Nephron (organoid): ENCODE measurements around the gene GPHA2.

Experiments used
- H3K27ac Mint-ChIP-seq, 3 experiments: 2 replicates each; pipeline ENCODE4 v1.8.0; 2020; ENCODE audit warnings: mixed read lengths in 3 of 3, mild to moderate bottlenecking in 2 of 3, moderate library complexity in 1 of 3
- H3K27me3 Mint-ChIP-seq: 2 replicates; pipeline ENCODE4 v1.8.0; 2021; ENCODE audit warnings: low read depth, mild to moderate bottlenecking, moderate library complexity, mixed read lengths
- H3K36me3 Mint-ChIP-seq: 2 replicates; pipeline ENCODE4 v1.8.0; 2020; ENCODE audit warnings: low read depth, mixed read lengths
- H3K4me1 Mint-ChIP-seq: 2 replicates; pipeline ENCODE4 v1.8.0; 2020; ENCODE audit warnings: mixed read lengths
- H3K4me3 Mint-ChIP-seq, 3 experiments: 2 replicates each; pipeline ENCODE4 v1.8.0; 2020; ENCODE audit warnings: mild to moderate bottlenecking in 3 of 3, mixed read lengths in 3 of 3, moderate library complexity in 2 of 3
- H3K9me3 Mint-ChIP-seq: 2 replicates; pipeline ENCODE4 v1.8.0; 2020; ENCODE audit warnings: mixed read lengths
- CTCF ChIP-seq, 3 experiments: fragments of 200-600 bp; sonication (generic); IDR thresholded peaks; one replicate each; pipeline ENCODE4 v1.5.0; 2021; ENCODE audit warnings: antibody characterized with exemption in 3 of 3; ENCODE audit not compliant: unreplicated experiment in 3 of 3

GPHA2 gene

DNA sequence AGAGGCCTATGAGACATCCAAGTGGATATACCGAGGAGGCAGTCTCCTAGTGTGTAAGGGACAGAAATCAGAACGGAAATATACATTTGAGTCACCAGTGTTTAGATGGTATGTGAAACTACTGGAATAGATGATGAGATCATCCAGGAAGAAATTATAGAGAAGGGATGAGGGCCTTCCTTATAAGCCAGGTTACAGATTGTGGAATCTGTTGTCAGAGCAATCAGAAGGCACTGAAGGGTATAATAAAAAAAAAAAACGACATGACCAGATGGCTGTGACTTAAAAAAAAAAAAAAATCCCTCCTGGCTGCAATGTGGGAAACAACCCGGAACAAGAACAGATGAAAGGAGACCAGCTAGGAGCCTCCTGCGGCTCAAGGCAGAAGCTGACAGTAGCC is 33.5 kb upstream of the GPHA2 start:
- H3K4me3 Mint-ChIP-seq: no peak overlapping the region
- no peaks in the 10 kb centered on the region for H3K9me3 Mint-ChIP-seq
- H3K27me3 Mint-ChIP-seq: peaks cover 8% of the 10 kb centered on the region
- no peaks in the 10 kb centered on the region for H3K36me3 Mint-ChIP-seq
- H3K4me1 Mint-ChIP-seq: no peaks in the 10 kb centered on the region
- no peak overlapping the region for H3K27ac Mint-ChIP-seq
- no peak for TF ChIP-seq CTCF (IDR thresholded peaks at IDR 0.05; ENCODE audit: unreplicated experiment in 3 of 3)

GRCh38 chr11:64967375-64967774 is 31.7 kb upstream of the GPHA2 start:
- no peaks in the 10 kb centered on the region for H3K9me3 Mint-ChIP-seq
- TF ChIP-seq CTCF (IDR thresholded peaks at IDR 0.05; ENCODE audit: unreplicated experiment in 3 of 3): no peak
- no peak overlapping the region for H3K27ac Mint-ChIP-seq
- no peaks in the 10 kb centered on the region for H3K36me3 Mint-ChIP-seq
- no peak overlapping the region for H3K4me3 Mint-ChIP-seq
- H3K27me3 Mint-ChIP-seq: peaks cover 6% of the 10 kb centered on the region
- H3K4me1 Mint-ChIP-seq: no peaks in the 10 kb centered on the region

DNA sequence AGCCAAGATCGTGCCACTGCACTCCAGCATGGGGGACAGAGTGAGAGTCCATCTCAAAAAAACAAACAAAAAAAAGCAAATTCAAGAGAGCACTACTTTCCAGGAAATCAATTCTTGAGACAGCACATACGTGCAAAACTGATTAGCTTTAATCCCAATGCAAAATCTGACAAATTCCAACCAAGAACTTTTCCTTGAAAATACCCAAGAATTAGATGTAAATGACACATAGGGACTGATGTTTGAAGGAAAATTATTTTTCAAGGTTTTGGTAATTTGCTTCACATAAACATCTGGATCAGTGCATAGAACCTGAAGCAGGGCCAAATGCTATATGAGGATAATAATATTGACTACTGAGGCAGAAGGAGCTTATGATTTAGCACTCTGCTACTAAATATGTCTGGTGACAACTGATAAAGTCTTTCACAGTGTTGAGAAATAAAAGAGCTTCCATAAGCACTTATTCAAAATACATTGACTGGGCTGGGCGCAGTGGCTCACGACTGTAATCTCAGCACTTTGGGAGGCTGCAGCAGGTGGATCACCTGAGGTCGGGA is 27.5 kb upstream of the GPHA2 start:
- Mint-ChIP-seq H3K9me3 (no peaks in the 10 kb centered on the region), H3K27me3 (peaks cover 4% of the 10 kb centered on the region), H3K4me3 (no peak overlapping the region), H3K27ac (no peak overlapping the region), H3K36me3 (no peaks in the 10 kb centered on the region), H3K4me1 (no peaks in the 10 kb centered on the region)
- no peak for TF ChIP-seq CTCF (IDR thresholded peaks at IDR 0.05; ENCODE audit: unreplicated experiment in 3 of 3)

GRCh38 chr11:64960719-64961118 is 25.0 kb upstream of the GPHA2 start:
- Mint-ChIP-seq H3K4me1 (no peaks in the 10 kb centered on the region), H3K27ac (no peak overlapping the region), H3K27me3 (peaks cover 4% of the 10 kb centered on the region), H3K4me3 (no peak overlapping the region), H3K9me3 (no peaks in the 10 kb centered on the region), H3K36me3 (no peaks in the 10 kb centered on the region)
- no peak for TF ChIP-seq CTCF (IDR thresholded peaks at IDR 0.05; ENCODE audit: unreplicated experiment in 3 of 3)

GRCh38 chr11:64959498-64959897 is 23.8 kb upstream of the GPHA2 start:
- no peaks in the 10 kb centered on the region for H3K9me3 Mint-ChIP-seq
- no peak overlapping the region for H3K27ac Mint-ChIP-seq
- no peak for TF ChIP-seq CTCF (IDR thresholded peaks at IDR 0.05; ENCODE audit: unreplicated experiment in 3 of 3)

DNA sequence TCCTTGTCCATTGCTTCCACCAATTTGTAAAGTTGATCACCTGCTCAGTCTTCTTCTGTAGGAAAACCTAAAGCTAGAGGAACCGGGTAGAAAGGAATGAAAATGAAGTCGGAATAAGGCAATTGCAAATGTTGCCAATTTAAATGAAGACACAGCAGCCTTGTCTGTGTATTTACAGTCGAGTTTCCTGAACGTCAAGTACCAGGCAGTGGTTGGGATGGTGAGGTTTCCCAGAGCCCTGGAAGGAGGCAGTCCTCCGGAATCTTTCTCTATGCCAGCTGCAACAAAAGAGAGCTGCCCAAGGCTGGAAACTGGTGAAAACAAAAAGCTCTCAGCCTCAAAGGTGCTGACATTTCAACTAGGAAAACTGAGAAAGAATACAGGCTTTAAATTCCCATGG is 18.5 kb upstream of the GPHA2 start:
- no peak overlapping the region for H3K4me3 Mint-ChIP-seq
- no peaks in the 10 kb centered on the region for H3K9me3 Mint-ChIP-seq
- TF ChIP-seq CTCF (IDR thresholded peaks at IDR 0.05; ENCODE audit: unreplicated experiment in 3 of 3): no peak
- H3K36me3 Mint-ChIP-seq: no peaks in the 10 kb centered on the region
- peaks cover 14% of the 10 kb centered on the region for H3K27me3 Mint-ChIP-seq
- no peaks in the 10 kb centered on the region for H3K4me1 Mint-ChIP-seq
- H3K27ac Mint-ChIP-seq: peak overlapping the region in 1 of 3 experiments; percentile 38

More at GRCh38 chr11:64959498-64959897, 23.8 kb upstream of the GPHA2 start:
- Mint-ChIP-seq H3K36me3 (no peaks in the 10 kb centered on the region), H3K4me1 (no peaks in the 10 kb centered on the region), H3K4me3 (no peak overlapping the region), H3K27me3 (peaks cover 4% of the 10 kb centered on the region)
